SK-N-SH treated with all-trans-retinoic acid at 6 μM for 48 hours (cell line): ENCODE results near the gene CD4.

Source experiments
- ATAC-seq: fragments of 200-7000 bp; cut with Tn5 transposase; 3 replicates; pipeline ENCODE4 v1.9.1; 2020; ENCODE audit warnings: mild to moderate bottlenecking, moderate library complexity
- ARNTL ChIP-seq: fragments of 450-650 bp; formaldehyde crosslinking; IDR thresholded peaks from 2 replicates; pipeline ENCODE4 v1.5.0; 2020; ENCODE audit warnings: low read depth, mild to moderate bottlenecking, moderate library complexity, borderline replicate concordance
- BACH2 ChIP-seq: fragments of 250-450 bp; sonication (Bioruptor Pico); IDR thresholded peaks from 2 replicates; pipeline ENCODE4 v1.9.0; 2021; ENCODE audit warnings: mild to moderate bottlenecking, borderline replicate concordance
- CREB5 ChIP-seq: fragments of 250-450 bp; sonication (Bioruptor Pico); IDR thresholded peaks from 2 replicates; pipeline ENCODE4 v1.5.1; 2020; ENCODE audit warnings: low read depth, mild to moderate bottlenecking, moderate library complexity
- CSDC2 ChIP-seq: fragments of 250-450 bp; sonication (Bioruptor Pico); IDR thresholded peaks from 2 replicates; pipeline ENCODE4 v1.5.0; 2020; ENCODE audit warnings: mild to moderate bottlenecking, moderate library complexity
- CSRNP3 ChIP-seq: fragments of 250-450 bp; sonication (Bioruptor Pico); IDR thresholded peaks from 2 replicates; pipeline ENCODE4 v1.5.1; 2021; ENCODE audit warnings: mild to moderate bottlenecking, moderate library complexity
- GLIS3 ChIP-seq: fragments of 250-450 bp; sonication (Bioruptor Pico); IDR thresholded peaks from 2 replicates; pipeline ENCODE4 v1.5.0; 2020; ENCODE audit warnings: mild to moderate bottlenecking, moderate library complexity
- PATZ1 ChIP-seq: fragments of 250-450 bp; sonication (Bioruptor Pico); IDR thresholded peaks from 2 replicates; pipeline ENCODE4 v1.8.0; 2020; ENCODE audit warnings: mild to moderate bottlenecking, moderate library complexity, borderline replicate concordance
- POU6F1 ChIP-seq: fragments of 250-450 bp; sonication (Bioruptor Pico); IDR thresholded peaks from 2 replicates; pipeline ENCODE4 v1.8.0; 2021; ENCODE audit warnings: low read depth, mild to moderate bottlenecking, moderate library complexity, borderline replicate concordance
- PPARA ChIP-seq: fragments of 250-450 bp; sonication (Bioruptor Pico); IDR thresholded peaks from 2 replicates; pipeline ENCODE4 v1.5.0; 2020; ENCODE audit warnings: mild to moderate bottlenecking, borderline replicate concordance
- RARB ChIP-seq: fragments of 250-450 bp; sonication (Bioruptor Pico); IDR thresholded peaks from 2 replicates; pipeline ENCODE4 v1.8.0; 2021; ENCODE audit warnings: mild to moderate bottlenecking, moderate library complexity
- SNAI2 ChIP-seq: fragments of 250-450 bp; sonication (Bioruptor Pico); IDR thresholded peaks from 2 replicates; pipeline ENCODE4 v1.5.0; 2020; ENCODE audit warnings: mild to moderate bottlenecking, moderate library complexity
- TCF4 ChIP-seq: fragments of 250-450 bp; sonication (Bioruptor Pico); IDR thresholded peaks from 2 replicates; pipeline ENCODE4 v1.8.0; 2021; ENCODE audit warnings: mild to moderate bottlenecking, moderate library complexity, borderline replicate concordance
- TOX ChIP-seq: fragments of 250-450 bp; sonication (Bioruptor Pico); IDR thresholded peaks from 2 replicates; pipeline ENCODE4 v1.8.0; 2021; ENCODE audit warnings: mild to moderate bottlenecking, moderate library complexity, borderline replicate concordance
- TSHZ2 ChIP-seq: fragments of 250-450 bp; sonication (Bioruptor Pico); IDR thresholded peaks from 2 replicates; pipeline ENCODE4 v1.5.0; 2020; ENCODE audit warnings: mild to moderate bottlenecking, moderate library complexity
- ZC3H10 ChIP-seq: fragments of 250-450 bp; sonication (Bioruptor Pico); IDR thresholded peaks from 2 replicates; pipeline ENCODE4 v1.5.1; 2021; ENCODE audit warnings: mild to moderate bottlenecking, moderate library complexity
- ZFP3 ChIP-seq: fragments of 250-450 bp; sonication (Bioruptor Pico); IDR thresholded peaks from 2 replicates; pipeline ENCODE4 v1.5.0; 2020; ENCODE audit warnings: mild to moderate bottlenecking, moderate library complexity
- ZFP30 ChIP-seq: fragments of 450-650 bp; formaldehyde crosslinking; IDR thresholded peaks from 2 replicates; pipeline ENCODE4 v1.5.0; 2022; ENCODE audit warnings: mild to moderate bottlenecking, moderate library complexity
- ZNF8 ChIP-seq: fragments of 450-650 bp; formaldehyde crosslinking; IDR thresholded peaks from 2 replicates; pipeline ENCODE4 v1.5.0; 2020; ENCODE audit warnings: mild to moderate bottlenecking, moderate library complexity

Gene CD4

GRCh38 chr12:6773590-6774351, 15.6 kb upstream of the CD4 start:
- no peak for TF ChIP-seq BACH2
- TF ChIP-seq ARNTL (CRISPR knock-in tag): no peak
- TF ChIP-seq RARB (CRISPR knock-in tag): no peak
- no peak for TF ChIP-seq ZFP3 (CRISPR knock-in tag)
- TF ChIP-seq PPARA: no peak
- TF ChIP-seq CSDC2 (CRISPR knock-in tag): no peak
- TF ChIP-seq PATZ1: no peak
- ATAC-seq: no peak

- no peak for TF ChIP-seq ZC3H10 (CRISPR knock-in tag)
- no peak for TF ChIP-seq CSRNP3
- TF ChIP-seq, all 23 proteins: peak for 0
- ATAC-seq: no peak
Observed at GRCh38 chr12:6774499-6775062, 14.7 kb upstream of the CD4 start.

GRCh38 chr12:6775185-6776174, 13.8 kb upstream of the CD4 start:
- TF ChIP-seq SNAI2 (CRISPR knock-in tag) (no peak), ARNTL (CRISPR knock-in tag) (no peak), PATZ1 (no peak), CSRNP3 (no peak), TOX (CRISPR knock-in tag) (no peak), ZNF8 (CRISPR knock-in tag) (no peak), GLIS3 (CRISPR knock-in tag) (no peak), ZFP30 (CRISPR knock-in tag) (no peak), CSDC2 (CRISPR knock-in tag) (no peak), TCF4 (CRISPR knock-in tag) (no peak), TSHZ2 (CRISPR knock-in tag) (no peak), POU6F1 (no peak), RARB (CRISPR knock-in tag) (no peak), BACH2 (no peak), CREB5 (CRISPR knock-in tag) (no peak), ZC3H10 (CRISPR knock-in tag) (no peak)
- ATAC-seq: no peak
